Activated CD4-positive, alpha-beta T cell treated with anti-CD3 and anti-CD28 coated beads, Interleukin-2, amount 10 ng/mL, durations not matched to agents 24 days and 14 days (primary cell): ENCODE results near the gene TUBA1A. TPM values are rescaled to one million over a fixed set of nuclear protein-coding genes. Genes with fewer than 3 reads are reported as not detected.

Experiments
- DNase-seq: peaks from one replicate; pipeline ENCODE4 v3.0.0; 2022
- H3K27ac Mint-ChIP-seq: one replicate; pipeline ENCODE4 v1.8.0; 2022; ENCODE audit warnings: mild to moderate bottlenecking, mixed read lengths
- H3K27me3 Mint-ChIP-seq: one replicate; pipeline ENCODE4 v1.8.0; 2022; ENCODE audit warnings: mixed read lengths
- H3K36me3 Mint-ChIP-seq: one replicate; pipeline ENCODE4 v1.8.0; 2022; ENCODE audit warnings: low read depth, mild to moderate bottlenecking, mixed read lengths
- H3K4me1 Mint-ChIP-seq: one replicate; pipeline ENCODE4 v1.8.0; 2021; ENCODE audit warnings: mixed read lengths
- H3K4me3 Mint-ChIP-seq: one replicate; pipeline ENCODE4 v1.8.0; 2022; ENCODE audit warnings: mild to moderate bottlenecking, moderate library complexity, mixed read lengths
- H3K9me3 Mint-ChIP-seq: one replicate; pipeline ENCODE4 v1.8.0; 2021; ENCODE audit warnings: mixed read lengths
- intact Hi-C: fragments of 100-400 bp; cut with micrococcal nuclease; formaldehyde crosslinking; loops from one replicate; pipeline ENCODE4 v1.15.1; 2023
- total RNA-seq: library from RNA; stranded (reverse); gene quantifications from 2 replicates; pipeline ENCODE4 v1.2.3, GENCODE V29; 2022

TUBA1A gene
- total RNA-seq = 45.9 and 46.8 TPM in 2 replicates

DNA sequence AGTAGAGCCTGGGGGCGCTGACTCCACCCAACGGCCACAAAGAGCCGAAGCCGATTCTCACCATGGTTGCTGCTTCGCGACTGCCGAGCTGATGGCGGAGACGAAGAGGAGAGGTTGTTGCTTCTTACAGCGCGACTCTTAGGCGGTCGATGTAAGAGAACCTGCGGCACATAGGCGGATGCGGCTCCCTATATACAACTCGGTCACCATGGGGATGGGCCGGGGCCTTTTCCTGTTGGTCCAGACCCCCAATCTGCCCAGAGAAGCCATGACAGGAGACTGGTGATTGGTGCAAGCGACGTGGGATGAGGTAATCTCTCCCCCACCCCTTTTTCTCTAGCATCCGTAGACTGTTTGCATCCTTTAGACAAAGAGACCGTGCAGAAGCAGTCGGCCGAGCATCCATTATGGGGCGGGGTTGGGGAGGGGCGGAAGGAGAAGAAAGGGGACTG, at the start of gene TUBA1A:
TUBA1A (minus strand) TSS at position 165 of the 452 bp plus-strand sequence; CDS start at position 64, 101 bp downstream.
- H3K4me1 Mint-ChIP-seq = peaks cover 11% of the 10 kb centered on the region
- H3K36me3 Mint-ChIP-seq = peaks cover 15% of the 10 kb centered on the region

GRCh38 chr12:49236423-49236822, 47.5 kb upstream of the TUBA1A start:
- DNase-seq = no peak
- Mint-ChIP-seq H3K4me3 (no peak overlapping the region), H3K36me3 (no peaks in the 10 kb centered on the region), H3K27ac (peak overlapping the region; percentile 24), H3K27me3 (peaks cover 4% of the 10 kb centered on the region), H3K4me1 (peaks cover 14% of the 10 kb centered on the region), H3K9me3 (no peaks in the 10 kb centered on the region)
- intact Hi-C loops = no loop called here

More for the DNA sequence above, at the start of gene TUBA1A:
- peak; percentile 98 for DNase-seq
- peak within 1 kb of the TSS; percentile 93 for H3K4me3 Mint-ChIP-seq
- intact Hi-C loops = loop anchor here (1.0 to 5.0 kb wide), 5 partner anchors 14 to 127 kb away; partner anchors contain the start of genes KMT2D, TUBA1B and TUBA1C
- peaks cover 9% of the 10 kb centered on the region for H3K27me3 Mint-ChIP-seq
- peak within 1 kb of the TSS; percentile 99 for H3K27ac Mint-ChIP-seq
- H3K9me3 Mint-ChIP-seq = no peaks in the 10 kb centered on the region

- no peaks in the 10 kb centered on the region for H3K36me3 Mint-ChIP-seq
Measured at GRCh38 chr12:49233842-49234526, 45.1 kb upstream of the TUBA1A start.

DNA sequence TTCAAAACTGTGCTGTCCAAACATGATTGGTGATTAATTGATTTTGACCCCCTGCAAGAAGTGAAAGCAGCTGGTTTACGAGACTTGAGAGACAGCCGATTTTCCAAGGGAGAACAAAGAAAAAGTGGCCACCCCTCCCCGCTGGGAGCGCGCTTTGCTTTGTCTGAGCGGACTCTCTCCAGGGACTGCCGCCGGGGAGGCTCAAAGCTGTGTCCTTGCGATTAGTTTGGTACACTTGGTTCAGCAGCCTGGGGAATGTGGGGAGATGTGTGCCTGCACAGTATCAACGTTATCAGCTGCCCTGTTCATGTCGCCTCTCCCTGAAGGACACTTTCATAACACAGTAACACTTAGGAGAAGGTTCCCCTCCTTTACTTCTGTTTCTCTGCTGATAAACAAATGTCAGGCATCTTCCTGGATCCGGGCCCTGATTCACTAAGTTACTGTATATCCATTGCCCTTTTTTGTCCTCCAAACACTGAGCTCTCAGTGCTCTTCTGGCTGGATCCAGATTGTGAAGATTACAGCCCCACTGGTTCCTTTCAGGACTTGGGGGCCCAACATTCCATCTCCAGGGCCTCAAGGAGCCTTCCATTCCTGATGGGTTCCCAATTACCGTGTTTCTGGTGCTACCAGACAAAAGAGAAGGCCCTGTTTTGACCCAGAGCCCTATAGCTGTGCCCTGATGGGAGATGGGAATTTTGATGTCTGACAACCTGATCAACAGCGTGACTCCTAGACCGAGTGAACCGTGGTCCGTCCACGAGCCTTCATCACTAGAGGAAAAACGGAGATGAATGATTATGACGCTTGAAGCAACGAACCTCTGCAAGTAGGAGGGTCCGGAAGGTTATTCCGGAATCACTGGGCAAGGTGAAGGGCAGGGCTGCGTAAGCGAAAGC, 44.3 kb upstream of the TUBA1A start:
- Mint-ChIP-seq H3K4me1 (peaks cover 14% of the 10 kb centered on the region), H3K27ac (peak overlapping the region; percentile 77), H3K4me3 (peak overlapping the region; percentile 88), H3K9me3 (no peaks in the 10 kb centered on the region), H3K27me3 (peaks cover 1% of the 10 kb centered on the region), H3K36me3 (no peaks in the 10 kb centered on the region)
- intact Hi-C loops = no loop called here
- DNase-seq = no peak

More at GRCh38 chr12:49233842-49234526, 45.1 kb upstream of the TUBA1A start:
- Mint-ChIP-seq H3K9me3 (no peaks in the 10 kb centered on the region), H3K27ac (peak overlapping the region; percentile 77), H3K27me3 (peaks cover 2% of the 10 kb centered on the region), H3K4me1 (peaks cover 14% of the 10 kb centered on the region), H3K4me3 (peak overlapping the region; percentile 88)
- intact Hi-C loops = loop anchor here (1.0 to 2.0 kb wide), 3 partner anchors 31 to 103 kb away; partner anchors contain the start of genes TUBA1A, TUBA1B and TUBA1C
- DNase-seq = peak; percentile 75

GRCh38 chr12:49231878-49232655, 43.2 kb upstream of the TUBA1A start:
- Mint-ChIP-seq H3K27ac (no peak overlapping the region), H3K4me1 (peaks cover 14% of the 10 kb centered on the region), H3K27me3 (peaks cover 5% of the 10 kb centered on the region), H3K36me3 (no peaks in the 10 kb centered on the region), H3K9me3 (no peaks in the 10 kb centered on the region), H3K4me3 (no peak overlapping the region)
- no peak for DNase-seq
- intact Hi-C loops = no loop called here

- peaks cover 5% of the 10 kb centered on the region for H3K27me3 Mint-ChIP-seq
- intact Hi-C loops = no loop called here
Measured at GRCh38 chr12:49230805-49231194, 41.9 kb upstream of the TUBA1A start.

GRCh38 chr12:49230176-49230804, 41.4 kb upstream of the TUBA1A start:
- Mint-ChIP-seq H3K4me3 (no peak overlapping the region), H3K27me3 (peaks cover 5% of the 10 kb centered on the region), H3K27ac (no peak overlapping the region), H3K36me3 (no peaks in the 10 kb centered on the region), H3K9me3 (no peaks in the 10 kb centered on the region), H3K4me1 (peaks cover 12% of the 10 kb centered on the region)
- no peak for DNase-seq
- intact Hi-C loops = no loop called here

More at GRCh38 chr12:49230805-49231194, 41.9 kb upstream of the TUBA1A start:
- Mint-ChIP-seq H3K9me3 (no peaks in the 10 kb centered on the region), H3K4me3 (no peak overlapping the region), H3K36me3 (no peaks in the 10 kb centered on the region), H3K4me1 (peaks cover 12% of the 10 kb centered on the region), H3K27ac (no peak overlapping the region)
- DNase-seq = no peak

- intact Hi-C loops = no loop called here
- DNase-seq = no peak
- no peaks in the 10 kb centered on the region for H3K36me3 Mint-ChIP-seq
- no peak overlapping the region for H3K4me3 Mint-ChIP-seq
- H3K9me3 Mint-ChIP-seq = no peaks in the 10 kb centered on the region
- H3K4me1 Mint-ChIP-seq = peaks cover 2% of the 10 kb centered on the region
- no peak overlapping the region for H3K27ac Mint-ChIP-seq
- H3K27me3 Mint-ChIP-seq = peaks cover 5% of the 10 kb centered on the region
Measured at GRCh38 chr12:49228653-49229052, 39.8 kb upstream of the TUBA1A start.

DNA sequence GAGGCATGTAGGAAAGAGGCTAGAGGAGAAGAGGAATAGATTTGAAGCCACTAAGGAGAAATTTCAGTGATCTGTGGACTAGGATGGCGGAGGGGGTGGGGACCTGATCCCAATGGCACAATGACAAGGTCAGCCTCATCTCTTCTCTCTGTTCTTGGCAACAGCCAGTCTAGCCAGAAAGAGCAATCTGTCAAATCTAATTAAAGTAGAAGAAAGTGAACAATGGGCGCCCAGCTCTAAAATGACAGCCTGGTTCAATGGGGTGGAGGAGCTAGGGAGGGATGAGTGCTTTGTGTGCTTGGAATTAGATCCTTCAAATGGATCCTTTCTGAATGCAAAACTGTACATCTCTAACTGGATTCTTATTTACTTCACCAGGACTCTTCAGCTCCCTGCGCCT, 38.8 kb upstream of the TUBA1A start:
- H3K27me3 Mint-ChIP-seq = peaks cover 5% of the 10 kb centered on the region
- H3K9me3 Mint-ChIP-seq = no peaks in the 10 kb centered on the region
- DNase-seq = no peak

GRCh38 chr12:49225576-49226166, 36.8 kb upstream of the TUBA1A start:
- no peak overlapping the region for H3K27ac Mint-ChIP-seq
- H3K4me3 Mint-ChIP-seq = no peak overlapping the region
- peaks cover 3% of the 10 kb centered on the region for H3K4me1 Mint-ChIP-seq
- H3K9me3 Mint-ChIP-seq = no peaks in the 10 kb centered on the region
- no peak for DNase-seq
- peaks cover 10% of the 10 kb centered on the region for H3K27me3 Mint-ChIP-seq
- intact Hi-C loops = no loop called here
- H3K36me3 Mint-ChIP-seq = no peaks in the 10 kb centered on the region

More for the DNA sequence above, 38.8 kb upstream of the TUBA1A start:
- no peaks in the 10 kb centered on the region for H3K36me3 Mint-ChIP-seq
- H3K4me1 Mint-ChIP-seq = no peaks in the 10 kb centered on the region
- intact Hi-C loops = no loop called here
- no peak overlapping the region for H3K4me3 Mint-ChIP-seq
- H3K27ac Mint-ChIP-seq = no peak overlapping the region

DNA sequence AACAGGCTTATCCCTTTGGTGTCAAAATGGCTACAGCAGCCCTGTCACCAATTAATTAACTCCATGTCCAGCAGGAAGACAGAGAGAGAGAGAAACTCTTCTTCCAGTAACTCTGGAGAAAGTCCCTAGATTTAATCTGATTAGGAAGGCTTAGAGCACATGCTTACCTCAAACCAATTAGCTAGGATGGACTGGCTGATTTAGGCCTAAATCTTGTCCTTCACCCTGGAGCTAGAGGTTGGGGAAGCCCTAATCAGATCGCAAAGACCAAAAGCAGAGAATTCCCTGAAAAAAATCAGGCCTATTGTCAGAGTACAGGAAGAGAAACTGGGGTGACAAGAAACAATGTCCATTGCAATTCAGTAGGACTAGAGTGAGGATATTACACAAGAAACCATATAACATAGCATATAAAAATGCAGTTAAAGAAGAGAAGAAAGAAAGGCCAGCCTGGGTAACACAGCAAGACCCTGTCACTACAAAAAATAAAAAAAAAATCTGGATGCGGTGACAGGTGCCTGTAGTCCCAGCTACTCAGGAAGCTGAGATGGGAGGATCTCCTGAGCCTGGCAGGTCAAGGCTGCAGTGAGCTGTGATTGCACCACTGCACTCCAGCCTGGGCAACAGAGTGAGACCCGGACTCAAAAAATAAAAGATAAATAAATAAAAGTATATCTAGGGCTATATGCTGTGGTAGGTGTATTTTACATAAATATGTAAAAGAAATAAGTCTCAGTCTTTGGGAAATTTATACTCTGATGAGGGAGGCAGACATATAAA, 34.9 kb upstream of the TUBA1A start:
- Mint-ChIP-seq H3K4me3 (no peak overlapping the region), H3K36me3 (no peaks in the 10 kb centered on the region), H3K27ac (no peak overlapping the region)

GRCh38 chr12:49223122-49223521, 34.2 kb upstream of the TUBA1A start:
- intact Hi-C loops = no loop called here

More for the DNA sequence above, 34.9 kb upstream of the TUBA1A start:
- no peak for DNase-seq
- Mint-ChIP-seq H3K9me3 (no peaks in the 10 kb centered on the region), H3K4me1 (peaks cover 3% of the 10 kb centered on the region), H3K27me3 (peaks cover 9% of the 10 kb centered on the region)
- intact Hi-C loops = no loop called here

More at GRCh38 chr12:49223122-49223521, 34.2 kb upstream of the TUBA1A start:
- DNase-seq = no peak
- H3K4me1 Mint-ChIP-seq = peaks cover 3% of the 10 kb centered on the region
- H3K27ac Mint-ChIP-seq = no peak overlapping the region
- no peak overlapping the region for H3K4me3 Mint-ChIP-seq
- no peaks in the 10 kb centered on the region for H3K36me3 Mint-ChIP-seq
- peaks cover 8% of the 10 kb centered on the region for H3K27me3 Mint-ChIP-seq
- no peaks in the 10 kb centered on the region for H3K9me3 Mint-ChIP-seq
